Stimulated activated CD4-positive, alpha-beta T cell treated with anti-CD3 and anti-CD28 coated beads, Interleukin-15, amount 100 ng/mL, for 24 hours (primary cell): ENCODE measurements around the gene AP1G2.
A peak's percentile ranks its signal among the peaks of the same experiment; 100 is the strongest.
"Not testable (repeated sequence)": the region's sequence is repeated elsewhere in the genome, so short reads cannot be mapped to it uniquely, and the experiment has no call there.

Source experiments
- DNase-seq: peaks from one replicate; pipeline ENCODE4 v3.0.0-alpha.2; 2020

The AP1G2 gene

DNA sequence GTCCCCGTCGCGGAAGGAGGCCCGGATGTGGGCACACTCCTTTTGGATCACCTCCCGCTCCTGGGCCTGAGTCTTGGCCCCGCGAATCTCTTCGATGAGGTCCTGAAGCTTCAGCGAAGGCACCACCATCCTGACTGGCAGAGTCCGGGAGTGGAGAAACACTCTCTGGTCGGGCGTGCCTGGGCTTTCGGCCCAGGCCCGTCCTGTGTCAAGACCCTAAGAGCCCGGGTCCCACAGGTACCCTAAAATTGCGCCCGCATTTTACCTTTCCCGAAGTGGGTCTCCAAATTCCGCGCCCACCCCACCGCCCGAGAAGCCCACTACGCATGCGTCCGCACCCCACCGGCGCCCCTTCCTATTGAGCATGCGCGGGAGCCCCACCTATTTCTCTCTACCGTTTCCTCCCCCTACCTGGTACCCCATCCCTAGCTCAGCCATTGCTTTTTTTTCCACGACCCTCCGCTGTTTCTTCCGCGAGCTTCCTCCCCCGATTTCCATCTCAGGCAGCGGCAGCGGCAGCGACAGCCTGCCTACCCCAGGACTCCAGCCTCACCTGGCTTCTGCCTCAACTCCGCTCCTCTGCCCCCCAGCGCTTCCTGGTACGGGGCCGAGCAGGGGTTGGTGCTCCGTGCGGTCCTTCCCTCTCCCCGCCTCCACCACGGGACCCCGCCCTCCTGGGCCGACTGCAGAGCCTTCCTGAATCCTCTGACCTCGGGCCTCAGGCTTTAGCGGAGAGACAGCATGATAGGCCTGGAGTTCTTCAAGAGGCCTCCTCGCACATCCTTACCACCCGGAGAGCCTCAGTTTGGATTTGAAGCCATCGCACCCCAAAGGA, at the start of gene AP1G2:
AP1G2 (minus strand) TSS at position 606 of the 835 bp plus-strand sequence; CDS start at position 129, 477 bp downstream.
- DNase-seq, result peak; percentile 96

GRCh38 chr14:23615856-23616255, 48.3 kb upstream of the AP1G2 start:
- DNase-seq, result no peak

DNA sequence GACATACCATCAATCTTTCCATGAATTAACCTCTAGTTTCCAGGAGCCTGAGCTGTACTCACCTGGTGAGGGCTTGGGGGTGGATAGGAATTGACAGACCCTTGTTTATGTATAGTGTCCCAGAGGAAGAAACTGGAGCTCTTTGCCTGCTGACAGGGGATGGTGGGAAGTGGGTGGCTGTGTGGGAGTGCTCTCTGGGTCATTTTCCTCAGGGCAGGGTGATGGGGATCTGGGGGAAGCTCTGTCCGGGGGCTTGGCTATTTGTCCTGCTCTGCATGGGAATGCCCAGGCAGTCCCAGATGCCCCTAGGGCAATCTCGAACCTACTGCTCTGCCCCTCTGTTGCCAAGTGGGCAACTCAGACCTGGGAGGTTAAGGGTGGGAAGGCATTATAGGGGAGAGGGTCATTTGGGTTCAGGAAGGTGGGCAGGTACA, 46.8 kb upstream of the AP1G2 start:
- no peak for DNase-seq

GRCh38 chr14:23613242-23614070, 45.9 kb upstream of the AP1G2 start:
- no peak for DNase-seq

DNA sequence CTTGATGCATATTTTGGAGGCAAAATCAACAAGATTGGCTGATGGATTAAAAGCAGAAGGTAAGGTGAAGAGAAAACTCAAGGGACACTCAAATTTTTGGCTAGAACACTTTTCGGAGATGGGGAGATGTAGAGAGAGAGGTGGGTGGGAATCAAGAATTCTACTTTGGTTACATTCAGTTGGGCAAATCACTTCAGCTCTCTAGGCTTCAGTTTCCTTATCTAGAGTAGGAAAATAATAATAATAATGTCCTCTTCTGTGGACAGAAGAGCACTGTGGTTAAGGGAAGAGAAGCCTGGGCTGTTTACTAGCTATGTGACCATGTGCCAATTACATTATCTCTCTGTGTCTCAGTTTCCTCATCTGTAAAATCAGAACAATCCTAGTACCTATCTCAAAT, 45.2 kb upstream of the AP1G2 start:
- no peak for DNase-seq

DNA sequence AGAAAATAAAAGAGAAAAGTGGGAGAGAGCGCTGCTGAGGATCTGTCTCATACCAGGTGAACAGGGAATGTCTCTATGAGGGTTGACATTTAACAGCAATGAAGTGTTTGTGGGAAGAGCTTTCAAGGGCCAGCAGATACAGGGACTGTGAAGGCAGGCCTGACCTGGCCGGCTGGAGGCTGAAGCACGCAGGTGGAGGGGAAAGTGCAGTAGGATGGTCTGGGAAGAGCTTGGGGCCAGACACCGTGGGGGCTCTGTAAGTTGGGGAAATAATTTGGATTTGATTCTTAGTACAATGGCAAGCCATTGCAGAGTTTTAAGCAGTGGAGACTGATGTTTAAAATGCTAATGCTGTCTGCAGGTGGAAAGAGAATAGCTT, 44.8 kb upstream of the AP1G2 start:
- DNase-seq, result no peak

DNA sequence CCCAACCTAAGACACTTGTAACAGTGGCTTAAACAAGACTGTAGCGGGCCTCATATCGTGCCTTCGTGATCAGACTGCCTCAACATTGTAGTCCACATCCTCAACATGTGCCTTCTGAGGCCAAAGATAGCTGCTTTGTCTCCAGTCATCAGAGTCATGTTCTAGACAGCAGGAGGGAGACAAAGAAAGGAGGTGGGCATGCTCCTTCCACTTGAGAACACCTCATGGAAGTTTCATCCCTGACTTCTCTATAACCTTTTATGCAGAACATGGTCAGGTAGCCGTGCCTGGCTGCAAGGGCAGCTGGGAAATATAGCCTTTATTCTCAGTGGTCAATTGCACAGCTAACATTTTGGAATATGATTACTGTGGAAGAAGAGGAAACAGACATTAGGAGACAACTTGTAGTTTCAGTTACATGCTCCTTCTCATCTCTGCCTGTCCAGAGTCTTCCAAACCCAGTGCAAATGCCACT, 43.3 kb upstream of the AP1G2 start:
- DNase-seq, result no peak

DNA sequence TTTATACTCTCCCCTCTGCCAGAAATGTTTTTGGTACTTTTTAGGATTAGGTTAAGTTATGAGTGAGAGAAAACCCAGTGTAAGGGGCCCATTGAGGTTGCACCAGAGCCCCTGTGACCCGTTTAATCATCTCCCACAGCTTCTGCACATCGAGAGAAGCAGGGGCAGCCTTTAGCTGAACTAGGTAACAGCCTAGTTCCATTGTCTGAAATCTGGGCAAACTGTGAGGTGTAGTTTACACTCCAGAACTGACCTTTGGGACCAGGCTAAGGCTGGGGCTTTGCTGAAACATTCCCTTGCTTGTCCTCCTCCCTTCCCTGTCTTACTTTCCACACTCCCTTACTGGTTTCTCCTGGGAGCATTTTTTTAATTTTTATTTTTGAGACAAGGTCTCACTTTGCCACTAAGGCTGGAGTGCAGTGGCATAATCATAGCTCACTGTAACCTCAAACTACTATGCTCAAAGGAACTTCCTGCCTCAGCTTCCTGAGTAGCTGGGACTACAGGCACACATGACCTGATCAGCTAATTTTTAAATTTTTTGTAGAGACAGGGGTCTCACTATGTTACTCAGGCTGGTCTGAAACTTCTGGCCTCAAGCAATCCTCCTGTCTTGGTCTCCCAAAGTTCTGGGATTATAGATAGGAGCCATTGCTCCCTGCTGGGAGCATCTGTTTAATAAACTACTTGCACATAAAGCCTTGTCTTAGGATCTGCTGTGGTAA, 42.7 kb upstream of the AP1G2 start:
- DNase-seq, result no peak

- DNase-seq, result not testable (repeated sequence)
Observed at GRCh38 chr14:23609411-23610089, 42.0 kb upstream of the AP1G2 start.

- DNase-seq, result no peak
Observed at GRCh38 chr14:23609001-23609400, 41.4 kb upstream of the AP1G2 start.

GRCh38 chr14:23608454-23608853, 40.9 kb upstream of the AP1G2 start:
- no peak for DNase-seq

GRCh38 chr14:23605931-23606585, 38.5 kb upstream of the AP1G2 start:
- DNase-seq, result peak; percentile 38

DNA sequence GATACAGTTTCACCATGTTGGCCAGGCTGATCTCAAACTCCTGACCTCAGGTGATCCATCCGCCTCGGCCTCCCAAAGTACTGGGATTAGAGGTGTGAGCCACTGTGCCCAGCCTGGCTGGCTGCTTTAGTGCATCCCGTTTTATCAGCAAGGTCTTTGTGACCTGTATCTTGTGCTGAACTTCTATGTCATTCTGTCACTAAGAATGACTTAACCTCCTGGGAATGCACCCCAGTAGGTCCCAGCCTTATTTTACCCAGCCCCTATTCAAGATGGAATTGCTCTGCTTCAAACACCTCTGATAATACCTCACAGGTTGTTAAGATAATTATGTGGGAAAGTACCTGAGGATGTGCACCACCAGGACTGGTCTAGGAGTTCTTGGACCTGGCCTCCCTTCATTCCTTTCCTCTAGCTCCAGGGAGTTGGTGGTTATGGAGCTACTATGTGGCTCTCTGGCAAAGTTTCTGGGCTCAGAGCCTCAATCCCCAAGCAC, 37.1 kb upstream of the AP1G2 start:
- no peak for DNase-seq

DNA sequence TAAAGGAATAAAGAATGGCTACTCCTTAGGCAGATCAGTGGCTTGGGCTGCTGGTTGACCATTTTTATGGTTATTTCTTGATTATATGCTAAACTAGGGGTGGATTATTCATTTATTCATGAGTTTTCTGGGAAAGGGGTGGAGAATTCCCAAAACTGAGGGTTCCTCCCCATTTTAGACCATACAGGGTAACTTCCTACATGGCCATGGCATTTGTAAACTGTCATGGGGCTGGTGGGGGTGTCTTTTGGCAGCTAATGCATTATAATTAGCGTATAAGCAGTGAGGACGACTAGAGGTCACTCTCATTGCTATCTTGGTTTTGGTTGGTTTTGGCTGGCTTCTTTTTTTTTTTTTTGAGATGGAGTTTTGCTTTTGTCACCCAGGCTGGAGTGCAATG, 36.6 kb upstream of the AP1G2 start:
- DNase-seq, result no peak

DNA sequence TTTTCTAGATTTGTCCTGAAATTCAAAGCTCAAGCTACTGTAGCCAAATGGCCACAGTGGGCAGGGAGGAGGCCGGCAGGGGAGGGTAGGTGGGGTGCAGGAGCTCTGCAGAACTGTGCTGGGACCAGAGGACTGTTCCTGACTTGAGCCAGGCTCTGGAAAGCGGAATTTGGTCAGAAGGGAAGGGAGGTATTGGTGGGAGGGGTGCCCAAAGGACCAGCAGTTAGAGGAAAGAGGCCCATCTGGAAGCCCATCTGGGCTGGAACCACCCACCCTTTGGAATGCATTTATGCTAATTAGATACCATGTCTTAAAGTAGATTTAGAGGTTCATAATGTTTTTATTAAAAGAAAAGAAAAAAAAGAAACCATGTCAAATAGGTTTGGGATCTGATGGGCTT, 35.5 kb upstream of the AP1G2 start:
- DNase-seq, result no peak

- DNase-seq, result no peak
Observed at GRCh38 chr14:23602181-23603095, 34.8 kb upstream of the AP1G2 start.

- no peak for DNase-seq
Observed at GRCh38 chr14:23601845-23602180, 34.2 kb upstream of the AP1G2 start.

DNA sequence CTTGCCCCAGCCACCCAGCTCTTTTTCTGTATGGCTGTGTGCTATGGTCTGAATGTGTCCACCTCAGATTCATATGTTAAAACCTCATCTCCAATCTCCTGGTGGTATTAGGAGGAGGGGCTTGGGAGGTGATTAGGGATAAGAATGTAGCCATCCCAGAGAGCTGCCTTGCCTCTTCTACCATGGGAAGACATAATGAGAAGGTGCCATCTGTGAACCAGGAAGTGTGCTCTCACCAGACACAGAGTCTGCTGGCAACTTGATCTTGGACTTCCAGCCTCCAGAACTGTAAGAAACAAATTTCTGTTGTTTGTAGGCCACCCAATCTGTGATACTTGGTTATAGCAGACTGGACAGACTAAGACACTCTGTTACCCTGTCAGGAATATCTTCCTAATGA, 33.8 kb upstream of the AP1G2 start:
- DNase-seq, result no peak

DNA sequence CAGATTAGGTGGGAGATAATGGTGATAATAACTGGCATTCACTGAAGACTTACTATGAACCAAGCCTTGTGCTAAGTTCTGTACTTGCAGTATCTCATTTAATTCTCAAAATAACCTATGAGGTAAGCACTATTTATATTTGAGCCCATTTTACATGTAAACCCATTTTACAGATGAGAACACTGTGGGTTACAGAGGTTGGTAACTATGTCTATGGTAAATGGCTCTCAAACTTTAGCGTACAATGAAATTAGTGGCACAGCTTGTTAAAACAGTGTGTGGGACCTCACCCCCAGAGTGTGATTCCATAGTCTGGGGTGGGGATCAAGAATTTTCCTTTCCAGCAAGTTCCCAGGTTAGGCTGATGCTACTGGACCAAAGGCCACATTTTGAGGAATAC, 33.2 kb upstream of the AP1G2 start:
- DNase-seq, result no peak

- no peak for DNase-seq
Observed at GRCh38 chr14:23600322-23600707, 32.7 kb upstream of the AP1G2 start.

- DNase-seq, result not testable (repeated sequence)
Observed at GRCh38 chr14:23594191-23594590, 26.6 kb upstream of the AP1G2 start.
